Colonic mucosa (tissue), 4 donors: Measurements from ENCODE around the gene ABCD2. TPM values are rescaled to one million over a fixed set of nuclear protein-coding genes. Genes with fewer than 3 reads are reported as not detected.
"Not testable (repeated sequence)": the region's sequence is repeated elsewhere in the genome, so short reads cannot be mapped to it uniquely, and the experiment has no call there.

Source experiments
- DNase-seq: peaks from one replicate; pipeline ENCODE4 v3.0.0-alpha.2; 2020
- H3K27ac ChIP-seq: fragments of 200-600 bp; one replicate; pipeline ENCODE4 v1.8.0; 2021
- H3K27me3 ChIP-seq: fragments of 200-600 bp; one replicate; pipeline ENCODE4 v1.8.0; 2021
- H3K36me3 ChIP-seq: fragments of 200-600 bp; one replicate; pipeline ENCODE4 v1.8.0; 2021
- H3K4me1 ChIP-seq: fragments of 200-600 bp; one replicate; pipeline ENCODE4 v1.8.0; 2021; ENCODE audit warnings: mild to moderate bottlenecking
- H3K4me3 ChIP-seq: fragments of 200-600 bp; one replicate; pipeline ENCODE4 v1.8.0; 2021
- H3K9ac ChIP-seq, 2 donors: one replicate each; pipeline ENCODE4 v1.7.0; 2013; ENCODE audit warnings: control low read depth in 2 of 2, low read depth in 2 of 2, low read length in 2 of 2
- H3K9me3 ChIP-seq: fragments of 200-600 bp; one replicate; pipeline ENCODE4 v1.8.0; 2021
- intact Hi-C: fragments of 100-400 bp; cut with DNase I; formaldehyde crosslinking; loops from one replicate; pipeline ENCODE4 v1.14.1; 2022
- total RNA-seq, 2 donors: library from RNA; stranded (reverse); fragmentation: NEBNext Ultra II Directional in 1 of 2; extraction: Animal tissue kit (Norgen Biotek cat#: 25700) in 1 of 2; gene quantifications; one replicate each; pipeline ENCODE4 v1.2.1, GENCODE V29; 2021
- TF ChIP-seq, protein P1 (sequence below): fragments of 200-600 bp; IDR thresholded peaks from one replicate; pipeline ENCODE4 v1.8.0; 2022; ENCODE audit warnings: antibody characterized with exemption, mild to moderate bottlenecking
- donor health status: healthy.
- donor health status: DM: no; HTN: no; CAD: no.
- donor health status: DM: no; HTN: no; CAD: no.

The ABCD2 gene
- total RNA-seq, 2 donors from 2014 or later: 0.17 to 0.19 TPM

DNA sequence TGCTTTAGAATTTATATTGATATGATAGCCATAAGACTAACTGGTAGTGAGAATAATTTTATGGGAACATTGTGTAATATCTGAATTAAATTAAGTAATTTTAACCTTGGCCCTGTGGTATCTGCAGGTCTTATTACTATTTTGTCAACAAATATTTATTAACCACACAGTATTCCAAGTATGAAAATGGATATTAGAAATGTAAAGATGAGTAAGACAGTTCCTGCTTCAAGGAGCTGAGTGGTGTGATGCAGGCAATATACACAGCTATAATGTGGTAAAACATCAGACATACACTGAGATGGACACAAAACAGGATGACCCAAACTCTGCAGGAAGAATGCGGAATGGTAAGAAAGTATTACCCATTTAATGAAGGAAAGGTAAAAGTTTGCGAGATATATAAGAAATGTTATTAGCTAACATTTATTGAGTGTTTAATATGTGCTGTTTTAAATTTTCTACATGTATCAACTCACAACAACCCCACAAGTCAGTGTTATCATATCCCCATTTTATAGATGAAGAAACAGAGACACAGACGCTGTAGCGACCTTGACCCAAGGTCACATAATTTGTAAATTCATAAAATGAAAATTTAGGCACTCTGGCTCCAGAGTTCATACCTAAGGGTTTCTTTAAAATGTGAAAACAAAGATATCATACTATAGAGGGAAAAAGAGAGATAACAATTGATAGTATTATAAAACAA, 12.7 kb downstream of the ABCD2 start:
- intact Hi-C loops: no loop called here
- H3K9ac ChIP-seq: no peak overlapping the region
- H3K27ac ChIP-seq: no peak overlapping the region
- no peaks in the 10 kb centered on the region for H3K9me3 ChIP-seq
- H3K36me3 ChIP-seq: no peaks in the 10 kb centered on the region
- no peaks in the 10 kb centered on the region for H3K4me1 ChIP-seq
- H3K4me3 ChIP-seq: no peak overlapping the region
- H3K27me3 ChIP-seq: no peaks in the 10 kb centered on the region
- TF ChIP-seq, protein P1, sequence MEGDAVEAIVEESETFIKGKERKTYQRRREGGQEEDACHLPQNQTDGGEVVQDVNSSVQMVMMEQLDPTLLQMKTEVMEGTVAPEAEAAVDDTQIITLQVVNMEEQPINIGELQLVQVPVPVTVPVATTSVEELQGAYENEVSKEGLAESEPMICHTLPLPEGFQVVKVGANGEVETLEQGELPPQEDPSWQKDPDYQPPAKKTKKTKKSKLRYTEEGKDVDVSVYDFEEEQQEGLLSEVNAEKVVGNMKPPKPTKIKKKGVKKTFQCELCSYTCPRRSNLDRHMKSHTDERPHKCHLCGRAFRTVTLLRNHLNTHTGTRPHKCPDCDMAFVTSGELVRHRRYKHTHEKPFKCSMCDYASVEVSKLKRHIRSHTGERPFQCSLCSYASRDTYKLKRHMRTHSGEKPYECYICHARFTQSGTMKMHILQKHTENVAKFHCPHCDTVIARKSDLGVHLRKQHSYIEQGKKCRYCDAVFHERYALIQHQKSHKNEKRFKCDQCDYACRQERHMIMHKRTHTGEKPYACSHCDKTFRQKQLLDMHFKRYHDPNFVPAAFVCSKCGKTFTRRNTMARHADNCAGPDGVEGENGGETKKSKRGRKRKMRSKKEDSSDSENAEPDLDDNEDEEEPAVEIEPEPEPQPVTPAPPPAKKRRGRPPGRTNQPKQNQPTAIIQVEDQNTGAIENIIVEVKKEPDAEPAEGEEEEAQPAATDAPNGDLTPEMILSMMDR: no peak
- no peak for DNase-seq

DNA sequence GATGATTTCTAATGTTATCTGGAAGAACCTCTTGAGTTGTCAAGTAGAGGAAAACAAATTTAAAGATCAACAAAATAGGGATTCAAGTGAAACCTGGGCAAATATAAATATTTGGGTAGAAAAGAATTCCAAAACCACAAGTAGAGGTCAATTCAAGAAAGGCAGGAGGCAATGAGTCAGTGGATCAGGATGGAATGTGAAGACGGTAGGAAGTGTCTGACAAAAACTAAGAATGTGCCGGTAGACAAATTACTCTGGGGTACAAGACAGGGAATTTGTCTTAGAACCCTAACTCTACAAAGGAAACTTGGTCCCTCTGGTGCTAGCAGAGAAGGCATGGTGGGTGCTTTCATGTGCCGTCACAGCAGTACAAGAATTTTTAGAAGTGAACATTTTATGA, 13.6 kb downstream of the ABCD2 start:
- Histone ChIP-seq H3K4me1 (no peaks in the 10 kb centered on the region), H3K36me3 (no peaks in the 10 kb centered on the region), H3K4me3 (no peak overlapping the region), H3K9me3 (no peaks in the 10 kb centered on the region), H3K27ac (no peak overlapping the region), H3K27me3 (no peaks in the 10 kb centered on the region), H3K9ac (no peak overlapping the region)
- intact Hi-C loops: no loop called here
- TF ChIP-seq, protein P1: no peak
- no peak for DNase-seq

GRCh38 chr12:39605501-39605900, 14.1 kb downstream of the ABCD2 start:
- Histone ChIP-seq H3K9me3 (no peaks in the 10 kb centered on the region), H3K36me3 (no peaks in the 10 kb centered on the region), H3K9ac (no peak overlapping the region), H3K4me1 (no peaks in the 10 kb centered on the region), H3K27ac (no peak overlapping the region), H3K4me3 (no peak overlapping the region), H3K27me3 (no peaks in the 10 kb centered on the region)
- no peak for DNase-seq
- intact Hi-C loops: no loop called here
- TF ChIP-seq, protein P1: no peak

DNA sequence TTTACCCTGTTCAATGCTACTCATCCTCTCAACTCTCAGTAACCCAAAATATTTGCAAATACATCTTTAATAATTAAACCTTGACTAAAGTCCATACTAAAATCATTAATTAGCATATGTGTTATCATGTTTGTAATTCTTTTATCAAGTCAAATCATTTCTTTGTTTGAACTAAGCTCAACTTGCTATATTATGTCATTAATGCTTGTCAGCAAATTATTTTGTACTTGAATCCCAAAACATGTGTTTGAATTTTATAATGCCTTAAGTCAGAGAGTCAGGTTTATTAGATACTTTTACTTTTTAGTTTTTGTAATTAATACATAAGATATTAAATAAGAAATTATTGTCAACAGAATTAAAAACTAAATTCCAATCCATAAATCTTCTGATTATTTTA, 16.5 kb downstream of the ABCD2 start:
- DNase-seq: no peak
- Histone ChIP-seq H3K36me3 (no peaks in the 10 kb centered on the region), H3K9me3 (no peaks in the 10 kb centered on the region), H3K4me1 (no peaks in the 10 kb centered on the region), H3K9ac (no peak overlapping the region), H3K4me3 (no peak overlapping the region), H3K27ac (no peak overlapping the region), H3K27me3 (no peaks in the 10 kb centered on the region)
- TF ChIP-seq, protein P1: no peak
- intact Hi-C loops: no loop called here

DNA sequence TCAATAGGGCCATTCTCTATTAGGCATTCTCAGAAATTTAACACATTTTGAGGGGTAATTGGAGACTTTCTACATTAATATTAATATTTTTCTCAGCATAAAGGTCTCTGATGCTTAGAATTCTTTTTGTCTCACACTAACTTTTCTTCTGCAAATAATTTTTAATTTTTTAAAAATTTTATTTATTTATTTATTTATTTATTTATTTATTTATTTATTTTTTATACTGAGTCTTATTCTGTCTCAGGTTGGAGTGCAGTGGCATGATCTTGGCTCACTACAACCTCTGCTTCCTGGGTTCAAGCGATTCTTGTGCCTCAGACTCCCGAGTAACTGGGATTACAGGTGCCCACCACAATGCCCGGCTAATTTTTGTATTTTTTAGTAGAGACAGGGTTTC, 17.7 kb downstream of the ABCD2 start:
- DNase-seq, H3K27ac ChIP-seq, H3K9me3 ChIP-seq, H3K9ac ChIP-seq, H3K4me3 ChIP-seq, H3K27me3 ChIP-seq, intact Hi-C loops, H3K36me3 ChIP-seq, H3K4me1 ChIP-seq: not testable (repeated sequence)

DNA sequence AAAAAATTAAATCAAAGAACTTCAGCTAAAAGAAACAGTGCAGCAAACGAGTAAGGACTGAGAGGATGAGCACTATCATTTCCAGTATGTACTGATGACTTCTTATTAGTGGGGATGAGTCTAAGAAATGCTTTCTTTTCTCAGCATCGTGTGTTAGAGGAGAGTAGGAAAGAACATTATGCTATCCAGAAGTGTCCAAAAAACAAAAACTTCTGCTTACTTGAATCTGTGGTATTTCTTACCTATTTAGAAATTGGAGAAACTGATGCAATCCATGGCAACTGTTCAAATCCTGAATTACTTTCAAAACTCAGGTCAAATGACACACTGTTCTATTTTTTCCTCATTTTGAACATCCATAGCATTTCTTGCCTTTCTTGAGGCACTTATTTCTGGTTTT, 23.7 kb downstream of the ABCD2 start:
- DNase-seq: no peak
- intact Hi-C loops: no loop called here
- no peaks in the 10 kb centered on the region for H3K27me3 ChIP-seq
- no peak overlapping the region for H3K9ac ChIP-seq
- TF ChIP-seq, protein P1: no peak
- no peaks in the 10 kb centered on the region for H3K36me3 ChIP-seq
- H3K9me3 ChIP-seq: no peaks in the 10 kb centered on the region
- no peak overlapping the region for H3K4me3 ChIP-seq
- H3K4me1 ChIP-seq: no peaks in the 10 kb centered on the region
- no peak overlapping the region for H3K27ac ChIP-seq
